H9 (cell line): ENCODE data around the gene IFIT5. TPM values are rescaled to one million over a fixed set of nuclear protein-coding genes. Genes with fewer than 3 reads are reported as not detected.
"Not testable (repeated sequence)": the region's sequence is repeated elsewhere in the genome, so short reads cannot be mapped to it uniquely, and the experiment has no call there.

ENCODE experiments used
- DNase-seq: peaks from one replicate; pipeline ENCODE4 v3.0.0-alpha.2; 2017
- H2AFZ ChIP-seq: one replicate; pipeline ENCODE4 v1.6.1; 2013; ENCODE audit warnings: mild to moderate bottlenecking, low read length, control low read depth, moderate library complexity
- H2AK5ac ChIP-seq: 2 replicates; pipeline ENCODE4 v1.6.1; 2013; ENCODE audit warnings: low read length, control low read depth, mixed read lengths; ENCODE audit not compliant: insufficient read length
- H2BK120ac ChIP-seq: one replicate; pipeline ENCODE4 v1.6.1; 2013; ENCODE audit warnings: low read depth, mild to moderate bottlenecking, low read length, control low read depth, inconsistent platforms; ENCODE audit not compliant: poor library complexity, severe bottlenecking
- H2BK12ac ChIP-seq: 2 replicates; pipeline ENCODE4 v1.6.1; 2013; ENCODE audit warnings: low read length, control low read depth, mixed read lengths, low read depth; ENCODE audit not compliant: insufficient read length
- H2BK15ac ChIP-seq: 2 replicates; pipeline ENCODE4 v1.6.1; 2013; ENCODE audit warnings: low read depth, low read length, control low read depth
- H2BK20ac ChIP-seq: one replicate; pipeline ENCODE4 v1.6.1; 2013; ENCODE audit warnings: low read depth, mild to moderate bottlenecking, low read length, control low read depth, inconsistent platforms; ENCODE audit not compliant: poor library complexity, severe bottlenecking
- H2BK5ac ChIP-seq: 2 replicates; pipeline ENCODE4 v1.6.1; 2013; ENCODE audit warnings: low read length, control low read depth, mixed read lengths; ENCODE audit not compliant: insufficient read length
- H3K14ac ChIP-seq: 2 replicates; pipeline ENCODE4 v1.6.1; 2013; ENCODE audit warnings: low read length, control low read depth; ENCODE audit not compliant: insufficient read depth
- H3K18ac ChIP-seq: 2 replicates; pipeline ENCODE4 v1.6.1; 2013; ENCODE audit warnings: low read depth, mild to moderate bottlenecking, mixed read lengths, low read length, control low read depth; ENCODE audit not compliant: insufficient read length
- H3K23ac ChIP-seq: 2 replicates; pipeline ENCODE4 v1.6.1; 2013; ENCODE audit warnings: low read length, control low read depth, mixed read lengths, low read depth; ENCODE audit not compliant: insufficient read length
- H3K23me2 ChIP-seq: 2 replicates; pipeline ENCODE4 v1.6.1; 2013; ENCODE audit warnings: low read depth, mild to moderate bottlenecking, mixed read lengths, low read length, control low read depth; ENCODE audit not compliant: insufficient read length, poor library complexity, severe bottlenecking
- H3K27ac ChIP-seq: 2 replicates; pipeline ENCODE4 v1.5.1; 2013; ENCODE audit warnings: low read length, control low read depth, mixed read lengths, low read depth; ENCODE audit not compliant: insufficient read length
- H3K27me3 ChIP-seq: 2 replicates; pipeline ENCODE4 v1.6.1; 2013; ENCODE audit warnings: low read length, control low read depth, inconsistent platforms; ENCODE audit not compliant: insufficient read depth
- H3K4ac ChIP-seq: 2 replicates; pipeline ENCODE4 v1.6.1; 2013; ENCODE audit warnings: low read depth, mild to moderate bottlenecking, control low read depth, inconsistent platforms, low read length, moderate library complexity
- H3K4me1 ChIP-seq: 2 replicates; pipeline ENCODE4 v1.6.1; 2013; ENCODE audit warnings: low read length, control low read depth, inconsistent platforms; ENCODE audit not compliant: insufficient read depth
- H3K4me2 ChIP-seq: 2 replicates; pipeline ENCODE4 v1.6.1; 2013; ENCODE audit warnings: low read length, control low read depth, mixed read lengths; ENCODE audit not compliant: insufficient read length, insufficient read depth
- H3K56ac ChIP-seq: 2 replicates; pipeline ENCODE4 v1.6.1; 2013; ENCODE audit warnings: low read depth, mild to moderate bottlenecking, mixed read lengths, low read length, control low read depth; ENCODE audit not compliant: insufficient read length
- H3K79me1 ChIP-seq: 2 replicates; pipeline ENCODE4 v1.6.1; 2013; ENCODE audit warnings: low read depth, mild to moderate bottlenecking, moderate library complexity, low read length, control low read depth, inconsistent platforms; ENCODE audit not compliant: insufficient read depth, poor library complexity, severe bottlenecking
- H3K79me2 ChIP-seq: 2 replicates; pipeline ENCODE4 v1.6.1; 2013; ENCODE audit warnings: low read length, control low read depth, inconsistent platforms; ENCODE audit not compliant: insufficient read depth
- H3K9ac ChIP-seq: 2 replicates; pipeline ENCODE4 v1.6.1; 2013; ENCODE audit warnings: low read length, control low read depth, mixed read lengths; ENCODE audit not compliant: insufficient read length; ENCODE audit errors: extremely low read depth
- H3K9me3 ChIP-seq: one replicate; pipeline ENCODE4 v1.6.1; 2013; ENCODE audit warnings: low read depth, low read length, inconsistent platforms; ENCODE audit not compliant: control insufficient read depth
- H3T11ph ChIP-seq: one replicate; pipeline ENCODE4 v1.6.1; 2013; ENCODE audit warnings: mild to moderate bottlenecking, low read length, control low read depth, inconsistent platforms
- H4K20me1 ChIP-seq: one replicate; pipeline ENCODE4 v1.6.1; 2013; ENCODE audit not compliant: control insufficient read depth, insufficient read length, insufficient read depth
- H4K5ac ChIP-seq: 2 replicates; pipeline ENCODE4 v1.6.1; 2013; ENCODE audit warnings: low read depth, mild to moderate bottlenecking, mixed read lengths, low read length, control low read depth; ENCODE audit not compliant: insufficient read length
- H4K8ac ChIP-seq: replicated peaks from 2 replicates; pipeline ENCODE4 v1.6.1; 2013; ENCODE audit warnings: low read length, control low read depth, mixed read lengths, low read depth; ENCODE audit not compliant: insufficient read length
- H4K91ac ChIP-seq: 2 replicates; pipeline ENCODE4 v1.6.1; 2013; ENCODE audit warnings: low read depth, mild to moderate bottlenecking, moderate library complexity, mixed read lengths, low read length, control low read depth; ENCODE audit not compliant: insufficient read length
- H3K27ac Mint-ChIP-seq, 3 experiments: 2 replicates in 2 of 3; 3 replicates in 1 of 3; pipeline ENCODE4 v1.8.0; 2020 to 2021; ENCODE audit warnings: mixed read lengths in 3 of 3, mild to moderate bottlenecking in 1 of 3, moderate library complexity in 1 of 3
- H3K27me3 Mint-ChIP-seq: 2 replicates; pipeline ENCODE4 v1.8.0; 2021; ENCODE audit warnings: low read depth, mild to moderate bottlenecking, moderate library complexity, mixed read lengths
- H3K36me3 Mint-ChIP-seq, 3 experiments: 2 replicates in 2 of 3; 3 replicates in 1 of 3; pipeline ENCODE4 v1.8.0; 2020 to 2021; ENCODE audit warnings: low read depth in 3 of 3, mixed read lengths in 3 of 3; ENCODE audit not compliant: insufficient read depth in 1 of 3
- H3K4me1 Mint-ChIP-seq, 2 experiments: 2 replicates each; pipeline ENCODE4 v1.8.0; 2020; ENCODE audit warnings: mixed read lengths in 2 of 2
- H3K4me3 Mint-ChIP-seq, 2 experiments: 2 replicates in 1 of 2; 3 replicates in 1 of 2; pipeline ENCODE4 v1.8.0; 2020 to 2021; ENCODE audit warnings: mild to moderate bottlenecking in 2 of 2, mixed read lengths in 2 of 2, moderate library complexity in 1 of 2
- H3K9me3 Mint-ChIP-seq, 2 experiments: 2 replicates in 1 of 2; 3 replicates in 1 of 2; pipeline ENCODE4 v1.8.0; 2020; ENCODE audit warnings: mild to moderate bottlenecking in 2 of 2, mixed read lengths in 2 of 2, moderate library complexity in 1 of 2
- CTCF ChIP-seq: fragments of 200-600 bp; sonication (generic); conservative IDR thresholded peaks from 3 replicates; pipeline ENCODE4 v1.8.0; 2021; ENCODE audit warnings: antibody characterized with exemption, mild to moderate bottlenecking
- WGBS: extraction: QIAGEN DNeasy Blood & Tissue Kit; methylation state at CpG from one replicate; pipeline ENCODE4 v1.1.7; 2013; ENCODE audit warnings: missing lambda C conversion rate, low lambda C conversion rate, mixed read lengths; ENCODE audit not compliant: insufficient read length; ENCODE audit errors: extremely low coverage; 5-methylcytosine and 5-hydroxymethylcytosine counted together
- total RNA-seq: library from RNA; stranded (reverse); gene quantifications from 2 replicates; pipeline ENCODE4 v1.2.1, GENCODE V29; 2021

The IFIT5 gene
- total RNA-seq, 1 experiment from 2014 or later: 2.3 TPM

- TF ChIP-seq CTCF: no peak
- H2AK5ac ChIP-seq: no peak overlapping the region
- no peak overlapping the region for H2BK120ac ChIP-seq
- H2BK5ac ChIP-seq: no peak overlapping the region
- H4K91ac ChIP-seq: no peak overlapping the region
- H3T11ph ChIP-seq: no peak overlapping the region
- H3K79me2 ChIP-seq: no peaks in the 10 kb centered on the region
- no CpG with 5 or more reads among the region's 1 CpG for WGBS
- no peak overlapping the region for H3K4me3 Mint-ChIP-seq
- H2AFZ ChIP-seq: no peak overlapping the region
- no peak overlapping the region for H2BK15ac ChIP-seq
- H2BK20ac ChIP-seq: no peak overlapping the region
- H2BK12ac ChIP-seq: no peak overlapping the region
- no peaks in the 10 kb centered on the region for H3K4me1 Mint-ChIP-seq
- H3K23ac ChIP-seq: no peak overlapping the region
- no peak overlapping the region for H3K4me2 ChIP-seq
- H3K9me3 Mint-ChIP-seq: peaks cover 8 to 14% of the 10 kb centered on the region in 2 experiments
- H3K9ac ChIP-seq: no peak overlapping the region
- no peaks in the 10 kb centered on the region for H3K27me3 ChIP-seq
- no peak overlapping the region for H3K18ac ChIP-seq
- H3K27me3 Mint-ChIP-seq: peaks cover 4% of the 10 kb centered on the region
- H3K14ac ChIP-seq: no peak overlapping the region
- no peak overlapping the region for H3K27ac ChIP-seq
- H4K8ac ChIP-seq: no peak overlapping the region
- H4K20me1 ChIP-seq: no peaks in the 10 kb centered on the region
- H3K23me2 ChIP-seq: no peaks in the 10 kb centered on the region
- H3K56ac ChIP-seq: no peak overlapping the region
- H3K4me1 ChIP-seq: no peaks in the 10 kb centered on the region
- H3K27ac Mint-ChIP-seq: no peak overlapping the region
- H3K79me1 ChIP-seq: no peaks in the 10 kb centered on the region
- H3K9me3 ChIP-seq: no peaks in the 10 kb centered on the region
- H3K4ac ChIP-seq: no peak overlapping the region
- peaks cover 9 to 13% (median 11%) of the 10 kb centered on the region in 3 experiments; a peak in 4 of 7 replicates for H3K36me3 Mint-ChIP-seq
- DNase-seq: no peak
- H4K5ac ChIP-seq: no peak overlapping the region
Observed at GRCh38 chr10:89442289-89442688, 27.9 kb downstream of the IFIT5 start.

- H3K27me3 Mint-ChIP-seq, H3K23me2 ChIP-seq, H3K79me2 ChIP-seq, H3T11ph ChIP-seq, H2AK5ac ChIP-seq, H3K27ac ChIP-seq, H3K56ac ChIP-seq, H2BK20ac ChIP-seq, H3K9me3 ChIP-seq, H3K79me1 ChIP-seq, H4K91ac ChIP-seq, H2BK120ac ChIP-seq, H3K4me2 ChIP-seq, DNase-seq, H4K20me1 ChIP-seq, H3K9ac ChIP-seq, H2BK15ac ChIP-seq, H3K4me1 Mint-ChIP-seq, H2AFZ ChIP-seq, H4K5ac ChIP-seq, H3K4me3 Mint-ChIP-seq, H3K27ac Mint-ChIP-seq, H2BK12ac ChIP-seq, H3K27me3 ChIP-seq, H3K4ac ChIP-seq, H3K23ac ChIP-seq, H2BK5ac ChIP-seq, H3K14ac ChIP-seq, H4K8ac ChIP-seq, H3K18ac ChIP-seq, H3K4me1 ChIP-seq: not testable (repeated sequence)
- Mint-ChIP-seq H3K9me3 (peaks cover 8 to 14% of the 10 kb centered on the region in 2 experiments), H3K36me3 (peaks cover 9 to 13% (median 11%) of the 10 kb centered on the region in 3 experiments; a peak in 4 of 7 replicates)
- no CpG with 5 or more reads among the region's 7 CpGs for WGBS
Observed at GRCh38 chr10:89444819-89445218, 30.5 kb downstream of the IFIT5 start.
